HG03025 (cell line): ENCODE measurements around the gene MR1.

Experiments used
- ATAC-seq: cut with Tn5 transposase; IDR thresholded peaks from one replicate; pipeline ENCODE4 v1.9.1; 2021; ENCODE audit warnings: mild to moderate bottlenecking, moderate library complexity; ENCODE audit not compliant: unreplicated experiment, low FRiP score

The MR1 gene

DNA sequence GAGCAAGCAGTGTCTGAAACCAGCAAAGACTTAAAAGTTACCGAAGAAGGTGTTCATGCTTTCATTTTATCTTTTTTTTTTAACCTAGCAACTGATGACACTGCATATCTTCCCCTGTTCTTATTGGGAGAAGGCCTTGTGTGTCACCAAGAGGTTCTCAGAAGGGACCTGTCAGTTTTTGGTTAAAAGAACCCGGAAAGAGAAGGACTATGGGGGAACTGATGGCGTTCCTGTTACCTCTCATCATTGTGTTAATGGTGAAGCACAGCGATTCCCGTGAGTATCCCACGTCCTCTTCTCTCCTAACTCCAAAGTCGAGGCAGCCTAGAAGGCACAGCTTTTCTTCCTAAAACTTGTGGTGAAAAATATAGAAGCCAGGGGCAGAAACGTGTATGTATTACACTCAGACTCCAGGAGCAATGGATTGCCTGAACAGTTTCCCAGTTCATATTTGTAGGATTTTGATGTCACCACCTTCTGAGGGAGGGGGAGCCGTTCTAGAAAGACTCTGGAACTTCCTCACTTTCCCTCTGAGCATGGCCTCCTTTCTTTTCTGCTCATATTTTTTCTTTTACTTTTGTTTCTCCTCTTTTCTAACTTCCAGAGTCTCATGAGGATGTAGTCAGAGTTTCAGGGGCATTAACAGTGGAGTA, at the start of gene MR1:
Gene MR1, plus strand, starts transcription at position 185 of the 653 bp plus-strand sequence. Its CDS starts 25 bp downstream, at position 210.
- ATAC-seq = peak; percentile 85

DNA sequence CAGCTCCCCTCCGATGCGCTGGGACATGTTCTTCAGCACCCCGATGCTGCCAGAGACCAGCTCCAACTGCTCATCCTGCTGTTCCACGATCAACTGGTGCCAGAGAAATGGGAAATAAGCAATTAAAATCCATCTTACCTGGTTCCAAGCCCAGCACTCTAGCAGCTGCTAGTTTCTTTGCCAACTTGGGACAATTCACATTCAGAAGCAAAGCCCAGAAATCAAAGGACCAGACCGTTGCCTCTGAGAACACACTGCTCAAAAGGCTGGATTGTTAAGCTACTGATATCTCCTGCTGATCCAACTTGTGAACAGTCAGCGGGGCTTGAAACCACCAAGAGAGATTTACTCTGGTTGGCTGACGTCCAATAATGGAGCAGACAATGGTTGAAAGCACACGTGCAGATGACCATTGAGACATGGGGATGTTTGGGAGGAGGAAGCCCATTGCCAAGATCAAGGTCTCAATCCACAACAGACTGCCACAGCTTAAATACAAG, 45.5 kb upstream of the MR1 start:
- no peak for ATAC-seq

DNA sequence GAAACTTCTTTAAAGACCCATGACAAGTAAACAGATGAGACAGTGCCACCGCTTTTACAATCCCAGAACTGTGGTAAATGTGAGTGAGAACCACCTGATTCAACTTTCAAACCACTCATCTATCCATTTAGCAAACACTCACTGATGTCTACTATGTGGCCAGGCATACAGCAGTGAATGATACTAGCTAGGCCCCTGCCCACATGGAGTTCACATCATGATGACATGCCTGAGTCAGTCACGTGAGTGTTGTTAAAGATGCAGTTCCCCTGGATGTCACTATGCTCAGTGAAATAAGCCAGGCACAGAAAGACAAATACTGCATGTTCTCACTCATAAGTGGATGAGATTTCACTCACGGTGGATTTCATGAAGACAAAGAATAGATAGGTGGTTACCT, 39.5 kb upstream of the MR1 start:
- no peak for ATAC-seq

DNA sequence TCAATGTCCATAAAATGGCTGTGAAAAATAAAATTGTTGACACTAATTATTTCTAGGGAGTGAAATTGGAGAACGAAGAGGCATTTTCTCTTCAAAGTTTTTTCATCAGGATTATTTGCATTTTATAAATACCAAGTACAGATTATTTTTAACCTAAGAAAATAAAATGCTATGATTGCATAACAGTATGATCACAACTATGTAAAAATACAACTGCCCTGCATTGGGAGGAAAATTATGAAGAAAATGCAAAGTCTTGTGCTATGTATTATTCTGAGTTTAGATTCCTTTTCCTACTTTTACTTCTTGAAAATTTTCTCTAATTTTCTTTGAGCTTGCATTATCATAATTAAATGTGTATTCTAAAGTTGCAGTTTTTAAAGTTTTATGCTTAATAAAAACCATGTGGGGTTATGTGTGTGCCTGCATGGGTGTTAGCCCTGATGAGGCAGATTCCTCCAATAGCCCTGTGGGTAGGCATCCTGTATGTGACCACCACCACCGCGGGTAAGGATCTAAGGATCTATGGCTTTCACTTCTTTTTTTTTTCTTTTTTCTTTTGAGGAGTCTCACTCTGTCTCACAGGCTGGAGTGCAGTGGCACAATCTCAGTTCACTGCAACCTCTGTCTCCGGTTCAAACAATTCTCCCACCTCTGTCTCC, 35.8 kb upstream of the MR1 start:
- no peak for ATAC-seq

DNA sequence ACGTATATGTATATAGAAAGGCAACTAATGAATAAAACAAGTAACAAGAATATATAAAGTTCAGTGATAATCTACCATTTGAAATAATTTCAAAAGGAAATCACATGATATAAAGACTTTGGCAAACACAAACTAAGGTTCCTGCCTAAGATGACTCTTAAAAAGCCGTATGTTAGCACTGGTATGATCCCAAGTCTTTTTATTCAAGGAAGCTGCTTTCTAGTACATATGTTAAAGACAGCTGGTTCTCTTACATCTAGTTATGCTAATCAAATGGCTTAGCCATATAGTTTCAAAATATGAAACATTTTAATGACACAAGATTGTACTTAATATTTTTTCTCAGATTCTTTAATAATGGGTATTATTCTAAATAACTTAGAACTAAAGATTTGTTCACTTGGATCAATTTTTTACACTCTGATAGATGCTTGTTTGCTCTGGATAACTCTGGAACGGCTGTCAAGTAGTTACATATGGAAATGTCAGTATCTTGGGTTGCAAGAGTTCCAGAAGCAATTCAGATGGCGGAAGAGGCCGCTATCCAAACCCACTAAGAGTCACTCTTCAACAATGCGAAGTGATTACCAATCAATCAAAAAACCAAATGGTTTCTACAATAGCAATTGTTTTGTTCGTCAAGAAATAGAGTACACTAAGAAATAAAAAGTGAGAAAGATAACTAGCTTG, 32.5 kb upstream of the MR1 start:
- ATAC-seq = no peak

DNA sequence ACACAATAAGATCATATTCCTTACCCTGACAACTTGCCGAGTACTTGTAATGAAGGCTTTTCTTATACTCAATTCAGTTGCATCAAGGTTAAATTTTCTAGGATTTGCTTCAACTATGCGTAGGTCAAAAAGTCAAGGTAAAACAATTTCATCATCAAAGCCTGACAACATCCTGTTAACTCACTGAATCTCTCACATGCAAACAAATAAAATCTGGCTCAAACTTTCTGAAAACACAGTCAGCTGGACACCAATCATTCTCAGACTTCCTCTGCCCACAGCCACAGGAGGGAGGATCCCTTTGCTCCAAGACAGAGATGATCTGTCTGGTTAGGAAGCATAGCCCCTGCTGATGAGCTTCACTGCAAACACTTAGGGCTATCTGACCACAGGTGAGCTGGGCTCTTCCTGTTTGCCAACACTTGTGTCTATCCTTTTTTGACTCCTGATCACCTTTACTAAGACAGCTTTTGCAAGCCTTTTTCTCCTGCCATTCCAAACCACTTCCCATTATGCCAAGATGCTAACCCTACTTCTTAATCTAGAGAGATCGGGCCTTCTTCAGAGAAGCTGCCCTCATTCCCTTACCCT, 31.1 kb upstream of the MR1 start:
- ATAC-seq = no peak

DNA sequence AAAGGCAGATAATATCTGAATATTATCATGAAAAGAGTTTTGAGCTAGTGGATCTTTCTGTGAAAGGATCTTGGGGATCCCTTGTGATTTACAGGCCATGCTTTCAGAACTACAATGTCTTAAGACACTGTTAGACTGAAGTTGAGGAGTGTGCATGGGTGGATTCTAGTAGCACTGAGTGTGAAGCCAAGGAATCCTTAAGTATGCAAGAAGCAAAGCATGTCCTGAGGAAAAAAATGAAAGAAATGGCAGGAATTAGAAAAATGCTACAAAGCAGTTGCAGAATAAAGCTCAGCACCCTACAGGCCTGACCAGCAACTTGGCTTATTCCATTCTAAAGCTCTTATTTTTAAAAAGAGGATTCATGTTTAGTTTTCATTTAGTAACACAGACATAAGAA, 23.0 kb upstream of the MR1 start:
- ATAC-seq = no peak

DNA sequence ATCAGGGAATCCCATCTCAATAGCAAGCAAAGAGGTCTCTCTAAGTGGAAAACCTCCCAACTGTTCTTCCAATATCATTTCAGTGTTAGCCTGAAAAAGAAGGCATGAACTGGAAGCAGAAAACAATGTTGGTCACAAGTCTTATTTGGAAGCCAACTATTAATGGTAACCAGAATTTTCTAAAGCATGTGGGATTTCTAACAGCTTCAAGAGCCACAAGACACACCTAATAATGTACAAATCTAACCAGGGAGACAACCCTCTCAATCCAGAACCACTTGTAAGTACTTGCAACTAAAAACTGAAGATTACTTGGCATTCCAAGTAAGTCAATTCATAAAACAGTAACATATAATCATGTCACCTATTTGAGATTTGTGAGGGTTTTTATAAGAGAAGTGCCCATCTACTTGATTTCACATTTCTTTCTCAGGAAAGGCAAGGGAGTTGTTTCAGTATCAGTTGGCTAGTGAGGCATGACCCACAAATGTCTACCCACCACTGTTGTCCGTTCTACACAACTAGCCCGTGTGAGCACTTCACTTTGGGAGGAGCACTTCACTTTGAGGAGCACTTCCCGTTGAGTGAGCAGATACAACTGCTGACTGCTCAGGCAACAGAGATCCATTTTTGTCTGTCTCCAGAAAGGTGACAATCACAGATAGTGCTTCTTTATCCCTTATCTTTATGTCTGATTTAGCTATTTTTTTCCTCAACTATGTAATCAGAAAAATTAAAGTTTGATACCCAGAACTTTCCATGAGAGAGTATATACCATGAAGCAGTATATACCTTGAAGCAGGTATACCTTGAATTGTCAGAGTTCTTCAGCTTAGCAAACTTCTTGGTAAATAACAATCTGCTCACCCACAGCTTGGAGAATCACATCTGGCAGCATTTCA, 22.2 kb upstream of the MR1 start:
- ATAC-seq = no peak

DNA sequence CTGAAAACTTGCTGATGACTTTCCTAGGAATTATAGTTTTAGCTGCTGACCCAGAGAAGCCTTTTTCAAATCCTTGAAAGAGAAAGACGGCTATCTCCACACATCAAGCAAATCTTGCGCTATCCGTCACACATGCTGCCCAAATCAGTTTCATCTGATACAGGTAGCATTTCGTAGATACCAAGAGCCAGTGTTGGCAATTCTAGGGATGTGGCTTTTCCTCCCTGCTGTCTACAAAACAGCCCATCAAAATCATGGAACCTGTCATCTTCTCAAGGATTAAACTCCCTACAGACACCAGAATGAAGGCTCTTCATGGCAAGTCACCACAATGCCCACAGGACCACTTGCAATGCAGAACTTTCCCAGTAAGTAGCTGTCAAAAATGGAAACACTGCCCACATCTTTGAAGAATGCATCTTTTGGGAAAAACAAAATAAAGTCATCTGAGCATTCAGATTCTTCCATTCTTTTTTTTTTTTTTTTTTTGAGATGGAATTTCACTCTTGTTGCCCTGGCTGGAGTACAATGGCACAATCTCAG, 21.5 kb upstream of the MR1 start:
- ATAC-seq = no peak

DNA sequence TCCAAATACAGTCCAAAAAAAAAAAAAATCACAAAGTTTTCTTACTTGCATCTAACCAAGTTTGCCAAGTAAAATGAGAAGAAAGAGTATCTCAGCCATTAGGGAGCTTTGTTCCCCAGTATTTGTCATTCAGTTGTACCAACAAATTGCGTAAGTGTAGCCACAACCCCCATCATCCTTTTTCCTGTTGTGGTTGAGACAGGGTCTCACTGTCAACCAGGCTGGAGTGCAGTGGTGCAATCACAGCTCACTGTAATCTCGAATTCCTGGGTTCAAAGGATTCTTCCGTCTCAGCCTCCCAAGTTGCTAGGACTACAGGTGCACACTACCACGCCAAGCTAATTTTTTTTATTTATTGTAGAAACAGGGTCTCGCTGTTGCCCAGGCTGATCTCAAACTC, 20.6 kb upstream of the MR1 start:
- ATAC-seq = no peak

DNA sequence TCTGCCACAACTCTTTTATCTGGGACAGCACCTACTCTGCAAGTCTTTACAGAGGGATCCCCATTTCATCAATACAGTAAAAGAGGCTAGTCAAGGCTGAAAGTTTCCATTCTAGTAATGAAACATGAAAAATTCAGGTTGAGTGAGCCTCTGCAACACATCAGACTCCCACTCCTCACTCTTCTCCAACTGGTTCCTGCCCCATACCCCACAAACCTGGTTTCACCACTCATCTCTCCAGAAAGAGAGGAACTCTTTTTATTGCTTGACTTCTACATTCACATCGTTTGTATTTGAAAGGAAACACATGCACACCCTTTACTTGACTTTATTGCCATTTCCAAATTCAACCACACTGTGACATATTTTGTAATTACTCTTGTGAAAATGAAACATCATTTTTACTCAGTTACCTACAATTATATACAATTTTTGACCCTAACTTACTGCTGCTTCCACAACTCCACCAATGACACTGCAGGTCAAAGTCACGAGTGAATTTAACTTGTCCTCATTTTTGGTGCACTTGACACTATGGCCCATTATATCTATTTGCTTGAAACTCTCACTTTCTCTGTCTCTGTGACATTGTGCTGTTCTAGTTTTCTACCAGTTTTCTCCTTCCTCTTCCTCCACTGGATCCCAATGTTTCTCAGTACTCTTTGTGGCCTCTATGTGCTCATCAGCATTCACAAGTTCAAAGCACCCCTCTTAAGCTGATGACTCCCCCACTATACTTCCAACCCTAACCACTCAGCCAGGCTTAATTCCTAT, 19.1 kb upstream of the MR1 start:
- no peak for ATAC-seq

DNA sequence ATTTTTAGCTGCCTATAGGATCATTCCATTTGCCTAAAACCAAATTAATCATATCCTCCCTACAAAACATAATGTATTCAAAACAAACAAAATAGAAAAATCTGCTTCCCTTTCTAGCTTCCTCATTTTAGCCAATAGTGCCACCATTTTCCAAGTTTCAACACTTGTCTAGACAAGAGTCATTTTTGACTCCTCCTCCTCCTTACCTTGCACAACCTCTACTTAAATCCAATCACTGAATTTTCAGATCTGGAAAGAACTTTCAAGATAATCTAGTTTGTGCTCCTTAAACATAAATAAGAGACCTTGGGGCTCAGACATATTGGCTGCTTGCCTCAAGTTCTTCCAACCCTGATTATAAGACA, 18.6 kb upstream of the MR1 start:
- no peak for ATAC-seq

DNA sequence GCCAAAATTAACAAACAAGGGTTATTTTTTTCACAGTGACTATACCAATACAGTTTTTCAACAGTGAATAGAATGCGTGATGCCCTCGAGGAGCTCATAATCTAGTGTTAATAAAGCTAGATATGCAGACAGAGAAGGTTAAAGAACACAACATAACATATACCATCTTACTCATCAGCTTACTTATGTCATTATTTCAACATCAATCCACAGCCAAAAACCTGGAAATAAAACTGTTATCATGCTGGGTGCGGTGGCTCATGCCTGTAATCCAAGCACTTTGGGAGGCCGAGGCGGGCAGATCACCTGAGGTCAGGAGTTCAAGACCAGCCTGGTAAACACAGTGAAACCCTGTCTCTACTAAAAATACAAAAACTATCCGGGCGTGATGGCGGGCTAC, 17.2 kb upstream of the MR1 start:
- no peak for ATAC-seq

DNA sequence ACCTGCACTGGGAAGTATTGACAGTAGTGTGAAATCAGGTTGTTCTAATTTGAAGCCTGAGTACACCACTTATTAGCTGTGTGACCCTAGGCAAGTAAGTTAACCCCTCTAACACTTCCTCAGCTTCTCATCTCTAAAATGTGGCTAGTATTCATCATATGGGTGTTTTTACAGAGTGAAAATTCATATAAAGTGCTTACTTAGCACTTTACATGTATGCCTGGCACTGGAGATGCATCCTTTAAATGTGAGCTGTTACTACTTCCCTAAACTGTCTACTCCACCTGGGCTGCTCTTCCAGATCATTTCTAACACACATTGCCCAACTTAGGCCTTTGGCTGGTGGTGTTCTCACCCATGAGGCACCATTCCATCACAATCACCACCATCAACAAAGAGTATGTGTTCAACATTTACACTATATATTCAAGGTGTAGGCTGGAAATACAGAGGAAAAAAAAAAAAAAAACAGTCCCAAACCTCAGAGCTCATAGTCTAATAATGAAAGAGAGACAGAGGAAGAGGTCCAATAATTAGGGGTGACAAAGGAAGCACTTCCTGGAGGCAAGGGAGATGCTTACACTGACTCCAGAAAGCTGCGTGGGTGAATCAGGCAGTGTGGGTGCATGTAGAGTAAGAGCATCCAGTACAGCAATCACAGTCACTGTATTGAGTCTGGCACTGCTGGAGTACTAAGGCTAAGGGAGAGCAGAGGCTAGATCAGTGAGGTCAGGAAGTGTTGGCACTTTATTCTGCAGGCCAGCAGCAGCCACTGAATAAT, 14.7 kb upstream of the MR1 start:
- ATAC-seq = no peak

DNA sequence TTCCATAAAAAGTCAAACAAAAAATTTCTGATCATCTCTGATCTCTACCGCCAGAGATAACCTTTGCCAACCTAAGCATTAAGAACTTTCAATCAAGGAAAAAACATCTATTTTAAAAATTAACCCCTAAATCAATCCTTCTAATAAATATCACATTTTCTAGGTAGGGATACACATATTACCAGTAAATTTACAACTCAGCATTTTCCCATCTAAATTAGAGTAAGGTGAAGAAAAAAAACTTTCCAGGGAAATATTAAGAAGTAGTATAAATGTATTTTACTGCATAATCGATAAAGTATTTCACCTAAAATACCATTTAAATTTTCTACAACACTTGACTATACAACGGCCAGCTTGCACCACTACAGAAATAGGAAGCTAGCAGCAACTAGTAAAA, 12.6 kb upstream of the MR1 start:
- no peak for ATAC-seq

DNA sequence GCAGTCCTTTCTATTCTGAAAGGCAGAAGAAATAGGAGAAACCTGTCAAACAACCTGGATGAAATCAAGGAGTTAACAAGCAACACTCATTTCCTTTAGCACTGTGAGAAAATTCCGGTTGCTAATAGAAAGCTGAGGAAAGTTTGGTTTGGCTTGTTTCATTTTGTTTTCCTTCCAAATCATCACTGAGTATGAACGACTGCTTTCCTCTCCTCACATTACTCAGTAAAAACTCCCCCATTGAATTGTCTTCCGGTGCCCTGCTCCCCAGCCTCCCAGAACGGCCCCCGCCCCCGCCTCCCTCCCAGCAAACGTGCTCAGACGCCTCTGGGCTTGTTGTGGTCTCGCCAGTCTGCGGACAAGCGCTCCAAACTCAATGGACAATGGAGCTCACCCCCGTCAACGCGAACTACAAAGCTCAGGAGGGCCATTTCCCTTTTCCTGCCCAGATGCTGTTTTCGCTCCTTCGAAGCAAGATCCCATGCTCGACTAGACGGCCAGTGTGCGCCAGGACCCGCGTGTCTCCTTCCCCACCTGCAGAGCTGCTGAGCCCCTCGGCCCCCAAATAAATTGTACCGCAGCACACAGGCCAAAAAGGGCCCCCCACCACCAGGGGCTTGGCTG, 11.9 kb upstream of the MR1 start:
- peak; percentile 21 for ATAC-seq

DNA sequence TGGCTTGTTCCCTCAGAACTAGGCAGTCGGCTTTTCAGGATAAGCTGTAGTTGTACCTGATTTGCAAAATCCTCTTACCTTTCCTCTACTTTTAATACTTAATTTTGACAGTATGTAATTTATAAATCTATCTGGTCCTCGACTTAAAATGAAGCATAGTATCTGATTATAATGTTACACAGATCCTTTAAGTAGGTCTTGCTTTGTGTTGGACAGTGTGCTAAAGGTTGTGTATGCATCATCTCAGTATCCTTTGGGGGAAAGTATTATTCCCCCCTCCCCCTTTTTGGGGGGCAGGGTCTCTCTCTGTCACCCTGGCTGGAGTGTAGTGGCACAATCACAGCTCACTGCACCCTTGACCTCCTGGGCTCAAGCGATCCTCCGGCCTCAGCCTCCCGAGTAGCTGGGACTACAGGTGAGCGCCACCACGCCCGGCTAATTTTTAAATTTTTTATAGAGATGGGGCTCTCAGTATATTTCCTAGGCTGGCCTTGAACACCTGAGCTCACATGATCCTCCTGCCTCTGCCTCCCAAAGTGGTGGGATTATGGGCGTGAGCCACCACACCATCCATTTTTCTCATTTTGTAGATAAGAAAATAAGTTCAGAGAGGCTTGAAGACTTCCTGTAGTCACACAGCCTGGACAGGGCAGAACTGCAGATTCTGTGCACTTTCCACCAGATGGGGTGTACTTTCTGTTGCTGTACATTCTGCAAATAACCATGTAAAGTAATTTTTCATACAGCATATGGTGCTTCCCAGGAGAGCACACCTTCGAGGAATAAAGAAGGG, 10.3 kb upstream of the MR1 start:
- ATAC-seq = no peak
